GM19193 (cell line): ENCODE data around the gene KRT20.

ENCODE experiments used
- POLR2A ChIP-seq: IDR thresholded peaks from 4 replicates; pipeline ENCODE4 v1.6.1; 2011; ENCODE audit not compliant: insufficient read depth, insufficient read length; ENCODE audit errors: extremely low read depth

KRT20 gene

GRCh38 chr17:40884708-40885512 lies at the start of gene KRT20:
Gene KRT20 (minus strand): TSS chr17:40885242. CDS start chr17:40885185, 57 bp downstream.
- no peak for TF ChIP-seq POLR2A

- no peak for TF ChIP-seq POLR2A
Measured at GRCh38 chr17:40932608-40933007, 47.6 kb upstream of the KRT20 start.

GRCh38 chr17:40931311-40931710 lies 46.3 kb upstream of the KRT20 start:
- TF ChIP-seq POLR2A, result no peak

- TF ChIP-seq POLR2A, result no peak
Measured at GRCh38 chr17:40926341-40926740, 41.3 kb upstream of the KRT20 start.

- no peak for TF ChIP-seq POLR2A
Measured at GRCh38 chr17:40922239-40922638, 37.2 kb upstream of the KRT20 start.

- TF ChIP-seq POLR2A, result no peak
Measured at GRCh38 chr17:40921026-40921425, 36.0 kb upstream of the KRT20 start.

GRCh38 chr17:40916366-40916765 lies 31.3 kb upstream of the KRT20 start:
- TF ChIP-seq POLR2A, result no peak

GRCh38 chr17:40915721-40916256 lies 30.7 kb upstream of the KRT20 start:
- TF ChIP-seq POLR2A, result no peak

GRCh38 chr17:40915199-40915661 lies 30.2 kb upstream of the KRT20 start:
- no peak for TF ChIP-seq POLR2A

- no peak for TF ChIP-seq POLR2A
Measured at GRCh38 chr17:40914075-40914855, 29.2 kb upstream of the KRT20 start.

GRCh38 chr17:40912486-40913210 lies 27.6 kb upstream of the KRT20 start:
- TF ChIP-seq POLR2A, result no peak

GRCh38 chr17:40910441-40910841 lies 25.4 kb upstream of the KRT20 start:
- TF ChIP-seq POLR2A, result no peak

GRCh38 chr17:40909755-40910154 lies 24.7 kb upstream of the KRT20 start:
- TF ChIP-seq POLR2A, result no peak

- TF ChIP-seq POLR2A, result no peak
Measured at GRCh38 chr17:40909351-40909750, 24.3 kb upstream of the KRT20 start.

GRCh38 chr17:40906613-40907012 lies 21.6 kb upstream of the KRT20 start:
- TF ChIP-seq POLR2A, result no peak
